Gastrocnemius medialis (tissue), 4 donors: ENCODE data around the gene DEFB116.

Source experiments
- CTCF ChIP-seq, 5 experiments: fragments of 450-650 bp in 3 of 5; fragments of 200-600 bp in 2 of 5; sonication (generic) in 2 of 5; IDR thresholded peaks in 4 of 5; conservative IDR thresholded peaks in 1 of 5; 1 replicate in 4 of 5; 2 replicates in 1 of 5; pipeline ENCODE4 v1.5.1; 2016 to 2019; ENCODE audit warnings: antibody characterized with exemption in 5 of 5, mild to moderate bottlenecking in 3 of 5, moderate library complexity in 3 of 5
- POLR2A ChIP-seq, 2 donors: fragments of 450-650 bp; IDR thresholded peaks; one replicate each; pipeline ENCODE4 v1.6.1; 2017; ENCODE audit warnings: antibody characterized with exemption in 2 of 2, mild to moderate bottlenecking in 2 of 2, moderate library complexity in 2 of 2

- TF ChIP-seq POLR2A (IDR thresholded peaks at IDR 0.05): no peak
- no peak for TF ChIP-seq CTCF (IDR thresholded peaks at IDR 0.05 in 4 of 5, conservative IDR thresholded peaks at IDR 0.05 in 1 of 5)
Observed at GRCh38 chr20:31341470-31341869, 33.1 kb upstream of the DEFB116 start.
